Mesendoderm (in vitro differentiated cells): ENCODE data around the gene RIMS1.

ENCODE experiments used
- DNase-seq: peaks from one replicate; pipeline ENCODE4 v3.0.0; 2013
- H2AK5ac ChIP-seq: 2 replicates; pipeline ENCODE4 v1.6.1; 2013; ENCODE audit warnings: low read length, inconsistent platforms
- H2BK120ac ChIP-seq: 2 replicates; pipeline ENCODE4 v1.6.1; 2013; ENCODE audit warnings: low read depth, mild to moderate bottlenecking, low read length, moderate library complexity, mixed read lengths
- H2BK15ac ChIP-seq: replicated peaks from 2 replicates; pipeline ENCODE4 v1.6.1; 2013; ENCODE audit warnings: low read depth, mild to moderate bottlenecking, moderate library complexity
- H2BK5ac ChIP-seq: 2 replicates; pipeline ENCODE4 v1.6.1; 2013; ENCODE audit warnings: low read length, inconsistent platforms
- H3K18ac ChIP-seq: 2 replicates; pipeline ENCODE4 v1.6.1; 2013; ENCODE audit warnings: mild to moderate bottlenecking, low read length, mixed read lengths
- H3K23ac ChIP-seq: one replicate; pipeline ENCODE4 v1.6.1; 2013; ENCODE audit warnings: low read length
- H3K27ac ChIP-seq: 2 replicates; pipeline ENCODE4 v1.5.1; 2013; ENCODE audit warnings: low read depth, mild to moderate bottlenecking, inconsistent platforms, low read length, moderate library complexity
- H3K27me3 ChIP-seq: 2 replicates; pipeline ENCODE4 v1.6.1; 2013; ENCODE audit warnings: low read length, control low read depth, mild to moderate bottlenecking, inconsistent platforms; ENCODE audit not compliant: insufficient read depth, poor library complexity
- H3K36me3 ChIP-seq: 2 replicates; pipeline ENCODE4 v1.6.1; 2013; ENCODE audit warnings: low read length, inconsistent platforms; ENCODE audit not compliant: control insufficient read depth, insufficient read depth
- H3K4ac ChIP-seq: one replicate; pipeline ENCODE4 v1.6.1; 2013; ENCODE audit warnings: low read depth, mild to moderate bottlenecking, low read length, moderate library complexity
- H3K4me1 ChIP-seq: 2 replicates; pipeline ENCODE4 v1.6.1; 2013; ENCODE audit warnings: low read depth, low read length, inconsistent platforms; ENCODE audit not compliant: control insufficient read depth
- H3K4me2 ChIP-seq: 2 replicates; pipeline ENCODE4 v1.6.1; 2013; ENCODE audit warnings: low read length
- H3K4me3 ChIP-seq: 2 replicates; pipeline ENCODE4 v1.5.1; 2013; ENCODE audit warnings: mild to moderate bottlenecking, low read length
- H3K56ac ChIP-seq: one replicate; pipeline ENCODE4 v1.6.1; 2013; ENCODE audit warnings: low read length
- H3K79me1 ChIP-seq: 2 replicates; pipeline ENCODE4 v1.6.1; 2013; ENCODE audit warnings: low read length, inconsistent platforms
- H3K79me2 ChIP-seq: 2 replicates; pipeline ENCODE4 v1.6.1; 2013; ENCODE audit warnings: mild to moderate bottlenecking, low read length; ENCODE audit not compliant: control insufficient read depth, insufficient read depth
- H3K9ac ChIP-seq: 2 replicates; pipeline ENCODE4 v1.6.1; 2013; ENCODE audit warnings: low read length, inconsistent platforms
- H4K5ac ChIP-seq: one replicate; pipeline ENCODE4 v1.6.1; 2013; ENCODE audit warnings: low read length
- H4K8ac ChIP-seq: one replicate; pipeline ENCODE4 v1.6.1; 2013; ENCODE audit warnings: low read depth, mild to moderate bottlenecking, control low read depth, low read length, moderate library complexity
- WGBS: extraction: QIAGEN DNeasy Blood & Tissue Kit; methylation state at CpG from one replicate; pipeline ENCODE4 v1.1.7; 2013; ENCODE audit warnings: low lambda C conversion rate, missing lambda C conversion rate; ENCODE audit not compliant: insufficient coverage; ENCODE audit errors: extremely low coverage; 5-methylcytosine and 5-hydroxymethylcytosine counted together

RIMS1 gene

GRCh38 chr6:72111611-72112010 lies 225.3 kb downstream of the RIMS1 start:
- no peak overlapping the region for H3K4ac ChIP-seq
- no peak overlapping the region for H3K9ac ChIP-seq
- H3K36me3 ChIP-seq: no peaks in the 10 kb centered on the region
- no peak overlapping the region for H4K5ac ChIP-seq
- whole genome bisulfite sequencing: no CpG with 5 or more reads among the region's 2 CpGs
- no peak overlapping the region for H3K4me2 ChIP-seq
- H3K4me3 ChIP-seq: no peak overlapping the region
- no peaks in the 10 kb centered on the region for H3K79me1 ChIP-seq
- H3K27me3 ChIP-seq: no peaks in the 10 kb centered on the region
- H3K23ac ChIP-seq: no peak overlapping the region
- H3K56ac ChIP-seq: no peak overlapping the region
- no peaks in the 10 kb centered on the region for H3K4me1 ChIP-seq
- no peak overlapping the region for H2BK5ac ChIP-seq
- H2BK120ac ChIP-seq: no peak overlapping the region
- H2BK15ac ChIP-seq: no peak overlapping the region
- no peak overlapping the region for H4K8ac ChIP-seq
- H3K18ac ChIP-seq: no peak overlapping the region
- H2AK5ac ChIP-seq: no peak overlapping the region
- H3K27ac ChIP-seq: no peak overlapping the region
- DNase-seq: peak; percentile 24
- H3K79me2 ChIP-seq: no peaks in the 10 kb centered on the region

- Histone ChIP-seq H3K36me3 (no peaks in the 10 kb centered on the region), H3K23ac (no peak overlapping the region), H3K27ac (no peak overlapping the region), H2AK5ac (no peak overlapping the region), H3K79me1 (no peaks in the 10 kb centered on the region), H3K4ac (no peak overlapping the region), H2BK120ac (no peak overlapping the region), H4K5ac (no peak overlapping the region), H3K56ac (no peak overlapping the region), H3K79me2 (no peaks in the 10 kb centered on the region), H3K9ac (no peak overlapping the region), H3K4me2 (no peak overlapping the region), H3K27me3 (no peaks in the 10 kb centered on the region), H3K4me1 (no peaks in the 10 kb centered on the region), H4K8ac (no peak overlapping the region), H3K4me3 (no peak overlapping the region), H3K18ac (no peak overlapping the region), H2BK5ac (no peak overlapping the region), H2BK15ac (no peak overlapping the region)
- no CpG with 5 or more reads among the region's 2 CpGs for WGBS
- no peak for DNase-seq
These were observed 244.0 kb downstream of the RIMS1 start for GRCh38 chr6:72130327-72130726.

- Histone ChIP-seq H3K79me1 (no peaks in the 10 kb centered on the region), H4K5ac (no peak overlapping the region), H3K4me3 (no peak overlapping the region), H2BK5ac (no peak overlapping the region), H2BK120ac (no peak overlapping the region), H3K36me3 (no peaks in the 10 kb centered on the region), H3K18ac (no peak overlapping the region), H3K4ac (no peak overlapping the region), H3K4me2 (no peak overlapping the region), H3K9ac (no peak overlapping the region), H4K8ac (no peak overlapping the region), H3K79me2 (no peaks in the 10 kb centered on the region), H2BK15ac (no peak overlapping the region), H2AK5ac (no peak overlapping the region), H3K23ac (no peak overlapping the region), H3K4me1 (no peaks in the 10 kb centered on the region), H3K56ac (no peak overlapping the region), H3K27ac (no peak overlapping the region), H3K27me3 (no peaks in the 10 kb centered on the region)
- no CpG with 5 or more reads among the region's 1 CpG for WGBS
- no peak for DNase-seq
These were observed 246.1 kb downstream of the RIMS1 start for GRCh38 chr6:72132427-72132826.

GRCh38 chr6:72132851-72133250 lies 246.5 kb downstream of the RIMS1 start:
- no peaks in the 10 kb centered on the region for H3K27me3 ChIP-seq
- DNase-seq: no peak
- no peak overlapping the region for H3K18ac ChIP-seq

GRCh38 chr6:72133324-72133723 lies 247.0 kb downstream of the RIMS1 start:
- no peak overlapping the region for H2BK15ac ChIP-seq
- no peaks in the 10 kb centered on the region for H3K27me3 ChIP-seq
- H3K27ac ChIP-seq: no peak overlapping the region
- no peak overlapping the region for H3K4me3 ChIP-seq
- no peaks in the 10 kb centered on the region for H3K79me1 ChIP-seq
- no peak overlapping the region for H2BK5ac ChIP-seq
- no peak for DNase-seq
- H3K4me1 ChIP-seq: no peaks in the 10 kb centered on the region
- no CpG with 5 or more reads among the region's 1 CpG for WGBS
- H3K4me2 ChIP-seq: no peak overlapping the region
- no peak overlapping the region for H4K8ac ChIP-seq
- H2BK120ac ChIP-seq: no peak overlapping the region
- H3K36me3 ChIP-seq: no peaks in the 10 kb centered on the region
- H2AK5ac ChIP-seq: no peak overlapping the region
- H3K56ac ChIP-seq: no peak overlapping the region
- H4K5ac ChIP-seq: no peak overlapping the region
- no peak overlapping the region for H3K9ac ChIP-seq
- H3K18ac ChIP-seq: no peak overlapping the region
- H3K79me2 ChIP-seq: no peaks in the 10 kb centered on the region
- no peak overlapping the region for H3K4ac ChIP-seq
- H3K23ac ChIP-seq: no peak overlapping the region

More at GRCh38 chr6:72132851-72133250, 246.5 kb downstream of the RIMS1 start:
- no peak overlapping the region for H3K56ac ChIP-seq
- no peak overlapping the region for H3K27ac ChIP-seq
- H3K4me3 ChIP-seq: no peak overlapping the region
- no peaks in the 10 kb centered on the region for H3K4me1 ChIP-seq
- no peak overlapping the region for H3K4ac ChIP-seq
- no peak overlapping the region for H4K5ac ChIP-seq
- no peak overlapping the region for H2BK15ac ChIP-seq
- H3K79me1 ChIP-seq: no peaks in the 10 kb centered on the region
- H3K9ac ChIP-seq: no peak overlapping the region
- no peak overlapping the region for H2AK5ac ChIP-seq
- no peak overlapping the region for H3K4me2 ChIP-seq
- no peak overlapping the region for H2BK120ac ChIP-seq
- no peak overlapping the region for H4K8ac ChIP-seq
- no peaks in the 10 kb centered on the region for H3K79me2 ChIP-seq
- no peak overlapping the region for H3K23ac ChIP-seq
- no peaks in the 10 kb centered on the region for H3K36me3 ChIP-seq
- H2BK5ac ChIP-seq: no peak overlapping the region

GRCh38 chr6:72140795-72141194 lies 254.4 kb downstream of the RIMS1 start:
- no peaks in the 10 kb centered on the region for H3K4me1 ChIP-seq
- H3K79me1 ChIP-seq: no peaks in the 10 kb centered on the region
- H2BK5ac ChIP-seq: no peak overlapping the region
- H3K4me3 ChIP-seq: no peak overlapping the region
- H3K23ac ChIP-seq: no peak overlapping the region
- no peak overlapping the region for H3K9ac ChIP-seq
- H2BK120ac ChIP-seq: no peak overlapping the region
- no peaks in the 10 kb centered on the region for H3K27me3 ChIP-seq
- peak; percentile 26 for DNase-seq
- no peaks in the 10 kb centered on the region for H3K79me2 ChIP-seq
- H2AK5ac ChIP-seq: no peak overlapping the region
- no peak overlapping the region for H3K18ac ChIP-seq
- no peak overlapping the region for H3K27ac ChIP-seq
- no peak overlapping the region for H3K4ac ChIP-seq
- H3K56ac ChIP-seq: no peak overlapping the region
- H2BK15ac ChIP-seq: no peak overlapping the region
- H4K5ac ChIP-seq: no peak overlapping the region
- H4K8ac ChIP-seq: no peak overlapping the region
- no peaks in the 10 kb centered on the region for H3K36me3 ChIP-seq
- H3K4me2 ChIP-seq: no peak overlapping the region
